Thymus (tissue), 11 donors: ENCODE data around the gene PTPRR. TPM values are rescaled to one million over a fixed set of nuclear protein-coding genes. Genes with fewer than 3 reads are reported as not detected.

Experiments
- DNase-seq, 9 donors: peaks; one replicate each; pipeline ENCODE4 v3.0.0-alpha.2; 2013; ENCODE audit warnings: low spot score in 9 of 9, low read depth in 6 of 9, missing footprints in 1 of 9
- H3K27ac ChIP-seq, 2 donors: one replicate each; pipeline ENCODE4 v1.5.1; 2013; ENCODE audit warnings: control low read depth in 1 of 2, low read depth in 1 of 2, low read length in 1 of 2, mild to moderate bottlenecking in 1 of 2, moderate library complexity in 1 of 2
- H3K27me3 ChIP-seq, 2 donors: one replicate each; pipeline ENCODE4 v1.5.1; 2013; ENCODE audit warnings: low read length in 1 of 2; ENCODE audit not compliant: control insufficient read depth in 2 of 2, insufficient read depth in 1 of 2
- H3K36me3 ChIP-seq, 2 donors: one replicate each; pipeline ENCODE4 v1.5.1; 2013; ENCODE audit warnings: low read length in 1 of 2, mild to moderate bottlenecking in 1 of 2, moderate library complexity in 1 of 2; ENCODE audit not compliant: control insufficient read depth in 2 of 2, insufficient read depth in 2 of 2
- H3K4me1 ChIP-seq, 2 donors: one replicate each; pipeline ENCODE4 v1.5.1; 2013; ENCODE audit warnings: low read length in 2 of 2; ENCODE audit not compliant: control insufficient read depth in 2 of 2, insufficient read depth in 2 of 2
- H3K4me3 ChIP-seq, 2 donors: one replicate each; pipeline ENCODE4 v1.5.1; 2013; ENCODE audit warnings: low read length in 2 of 2, control low read depth in 1 of 2, mild to moderate bottlenecking in 1 of 2
- H3K9me3 ChIP-seq, 2 donors: one replicate each; pipeline ENCODE4 v1.5.1; 2013; ENCODE audit warnings: low read length in 1 of 2, mild to moderate bottlenecking in 1 of 2; ENCODE audit not compliant: control insufficient read depth in 2 of 2, insufficient read depth in 1 of 2
- WGBS: extraction: QIAGEN DNeasy Blood & Tissue Kit; methylation state at CpG from one replicate; pipeline ENCODE4 v1.1.7; 2013; 5-methylcytosine and 5-hydroxymethylcytosine counted together
- polyA plus RNA-seq: library from polyadenylated mRNA; stranded (reverse); fragments of 200-250 nt; gene quantifications from one replicate; pipeline ENCODE4 v1.2.3, GENCODE V29; 2013
- total RNA-seq: library from RNA; stranded (reverse); fragments of 120-200 nt; gene quantifications from one replicate; pipeline ENCODE4 v1.2.4, GENCODE V29; 2013
- donor health status: healthy.

Gene PTPRR
- total and polyA plus RNA-seq, 2 donors = 0.21 to 0.38 TPM

DNA sequence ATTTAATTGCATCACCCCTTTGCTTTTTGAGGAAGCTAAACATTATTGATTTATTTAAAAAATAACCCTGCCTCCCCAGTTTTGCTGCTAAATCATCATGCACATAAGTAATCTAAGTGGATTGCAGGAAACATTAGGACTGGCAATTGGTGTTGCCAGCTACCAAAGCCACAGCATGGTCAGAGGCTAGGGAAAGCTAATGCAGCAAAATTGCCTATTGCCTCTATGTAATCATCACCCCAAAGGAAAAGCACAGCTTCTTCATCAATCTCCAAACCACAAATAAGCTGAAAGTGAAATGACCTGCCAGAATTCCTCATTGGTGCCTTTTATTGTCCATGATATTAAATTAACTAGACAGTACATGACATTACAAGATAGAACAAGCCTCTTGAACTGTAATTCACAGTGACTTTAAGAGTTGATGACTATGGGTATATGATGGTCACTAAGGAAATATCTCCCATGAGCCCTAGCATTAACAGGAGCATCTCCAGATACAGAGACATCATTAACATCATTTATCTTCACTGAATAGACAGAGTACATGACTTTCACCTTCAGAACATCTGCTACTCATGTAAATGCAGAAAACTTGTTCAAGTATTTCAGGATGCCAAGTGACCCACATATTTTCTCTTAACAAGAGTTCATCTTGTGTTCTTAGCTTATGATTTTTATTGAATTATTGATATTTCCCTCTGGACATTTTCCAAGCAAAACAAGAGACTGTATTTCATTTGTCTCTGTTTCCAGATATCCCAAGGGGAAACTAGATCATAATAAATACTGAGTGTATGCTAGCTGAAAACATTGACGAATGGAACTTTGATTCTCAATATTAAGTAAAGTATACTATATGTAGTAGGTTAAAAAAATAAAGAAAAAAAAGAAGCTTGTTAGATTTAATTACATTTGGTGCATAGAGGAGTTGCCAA, 29.4 kb downstream of the PTPRR start:
- WGBS = 89% methylated on average over 1 of the region's 1 CpG

DNA sequence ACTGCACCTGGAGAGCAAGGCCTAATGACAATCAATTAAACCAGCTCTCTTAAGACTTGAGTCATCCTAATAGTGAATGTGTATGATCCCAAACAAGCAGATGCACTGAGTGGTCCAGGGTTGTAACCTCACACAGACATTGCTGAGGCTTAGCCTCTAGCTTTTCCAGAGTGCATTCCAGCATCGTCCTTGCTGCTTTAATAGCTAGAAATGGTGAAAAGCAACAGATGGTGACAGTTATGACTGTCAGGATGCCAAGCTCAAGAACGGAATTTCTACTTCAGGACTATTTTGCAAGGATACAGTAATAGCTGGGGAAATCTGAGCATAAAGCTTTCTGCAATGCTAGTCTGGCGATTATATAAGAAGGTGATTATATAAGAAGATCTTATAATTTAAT, 34.6 kb downstream of the PTPRR start:
- H3K36me3 ChIP-seq = no peaks in the 10 kb centered on the region
- WGBS = 90% methylated on average over 3 of the region's 3 CpGs
- no peaks in the 10 kb centered on the region for H3K9me3 ChIP-seq
- no peaks in the 10 kb centered on the region for H3K4me1 ChIP-seq
- DNase-seq = no peak
- H3K27me3 ChIP-seq = no peaks in the 10 kb centered on the region
- H3K4me3 ChIP-seq = no peak overlapping the region
- no peak overlapping the region for H3K27ac ChIP-seq

More for the DNA sequence above, 29.4 kb downstream of the PTPRR start:
- no peaks in the 10 kb centered on the region for H3K27me3 ChIP-seq
- H3K4me3 ChIP-seq = no peak overlapping the region
- H3K4me1 ChIP-seq = no peaks in the 10 kb centered on the region
- H3K27ac ChIP-seq = no peak overlapping the region
- DNase-seq = no peak
- no peaks in the 10 kb centered on the region for H3K9me3 ChIP-seq
- no peaks in the 10 kb centered on the region for H3K36me3 ChIP-seq

GRCh38 chr12:70883855-70884254, 36.7 kb downstream of the PTPRR start:
- no peak for DNase-seq
- Histone ChIP-seq H3K4me3 (no peak overlapping the region), H3K27me3 (no peaks in the 10 kb centered on the region), H3K9me3 (no peaks in the 10 kb centered on the region), H3K4me1 (no peaks in the 10 kb centered on the region), H3K27ac (no peak overlapping the region), H3K36me3 (no peaks in the 10 kb centered on the region)
- WGBS = 43% methylated on average over 1 of the region's 1 CpG

DNA sequence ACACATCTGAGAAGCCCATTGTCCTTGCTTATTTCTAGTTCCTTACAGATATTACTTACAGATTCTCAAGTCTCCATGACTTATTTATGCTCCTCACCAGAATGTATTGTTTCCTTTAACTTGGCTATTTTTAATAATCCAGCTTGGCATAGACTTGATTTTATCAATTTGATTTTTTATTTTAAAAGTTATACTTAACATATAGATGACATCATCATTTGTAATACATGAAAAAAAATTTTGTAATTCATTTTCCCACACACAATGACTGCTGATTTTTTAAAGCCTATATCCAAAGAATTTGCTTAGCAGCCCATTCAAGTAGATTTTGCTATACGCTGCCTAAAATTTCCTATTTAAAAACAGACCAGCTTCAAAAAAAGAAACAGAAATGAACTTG, 39.8 kb downstream of the PTPRR start:
- Histone ChIP-seq H3K36me3 (no peaks in the 10 kb centered on the region), H3K27ac (no peak overlapping the region), H3K27me3 (no peaks in the 10 kb centered on the region), H3K4me1 (no peaks in the 10 kb centered on the region), H3K9me3 (no peaks in the 10 kb centered on the region), H3K4me3 (no peak overlapping the region)
- 99% methylated on average over 1 of the region's 1 CpG for WGBS
- no peak for DNase-seq

DNA sequence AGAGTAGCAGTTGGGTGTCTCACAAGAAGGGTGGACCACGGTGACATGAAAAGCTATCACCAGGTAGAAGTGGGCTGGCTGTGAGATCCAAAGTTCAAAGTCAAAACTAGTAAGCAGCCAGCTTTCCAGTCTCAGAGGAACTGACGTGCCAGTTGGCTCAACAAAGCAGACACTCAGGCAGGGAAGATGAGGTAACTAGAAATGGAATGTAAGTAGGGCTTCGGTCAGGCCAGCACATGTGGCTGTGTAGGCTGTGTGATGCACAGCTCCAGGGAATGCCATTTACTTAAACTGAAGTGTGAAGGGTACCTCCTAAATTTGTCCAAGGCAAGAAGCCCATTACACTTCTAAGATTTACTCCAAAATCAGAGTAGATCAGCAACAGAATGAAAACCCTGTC, 43.6 kb downstream of the PTPRR start:
- Histone ChIP-seq H3K36me3 (no peaks in the 10 kb centered on the region), H3K27ac (no peak overlapping the region), H3K4me3 (no peak overlapping the region), H3K4me1 (no peaks in the 10 kb centered on the region), H3K9me3 (no peaks in the 10 kb centered on the region), H3K27me3 (no peaks in the 10 kb centered on the region)
- 70% methylated on average over 3 of the region's 3 CpGs for WGBS
- DNase-seq = no peak

DNA sequence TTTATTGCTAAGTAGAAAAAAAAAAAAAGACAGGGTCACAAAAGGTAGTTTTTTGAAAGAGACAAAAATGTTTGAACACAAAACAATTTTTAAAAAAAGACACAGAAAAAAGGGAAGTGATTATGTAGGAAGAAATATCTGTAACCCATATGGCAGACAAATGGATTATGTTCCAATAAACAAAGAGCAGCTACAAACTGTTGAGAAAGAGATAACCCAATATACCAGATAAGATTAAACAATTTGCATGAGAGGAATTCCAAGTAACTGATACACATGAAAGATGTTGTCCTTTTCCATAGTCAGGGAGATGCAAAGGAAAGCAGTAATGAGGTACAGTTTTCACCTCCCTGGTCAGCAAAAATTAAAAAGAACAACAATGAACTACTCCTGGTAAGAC, 44.9 kb downstream of the PTPRR start:
- DNase-seq = no peak
- Histone ChIP-seq H3K9me3 (no peaks in the 10 kb centered on the region), H3K36me3 (no peaks in the 10 kb centered on the region), H3K27me3 (no peaks in the 10 kb centered on the region), H3K27ac (no peak overlapping the region), H3K4me3 (no peak overlapping the region), H3K4me1 (no peaks in the 10 kb centered on the region)

DNA sequence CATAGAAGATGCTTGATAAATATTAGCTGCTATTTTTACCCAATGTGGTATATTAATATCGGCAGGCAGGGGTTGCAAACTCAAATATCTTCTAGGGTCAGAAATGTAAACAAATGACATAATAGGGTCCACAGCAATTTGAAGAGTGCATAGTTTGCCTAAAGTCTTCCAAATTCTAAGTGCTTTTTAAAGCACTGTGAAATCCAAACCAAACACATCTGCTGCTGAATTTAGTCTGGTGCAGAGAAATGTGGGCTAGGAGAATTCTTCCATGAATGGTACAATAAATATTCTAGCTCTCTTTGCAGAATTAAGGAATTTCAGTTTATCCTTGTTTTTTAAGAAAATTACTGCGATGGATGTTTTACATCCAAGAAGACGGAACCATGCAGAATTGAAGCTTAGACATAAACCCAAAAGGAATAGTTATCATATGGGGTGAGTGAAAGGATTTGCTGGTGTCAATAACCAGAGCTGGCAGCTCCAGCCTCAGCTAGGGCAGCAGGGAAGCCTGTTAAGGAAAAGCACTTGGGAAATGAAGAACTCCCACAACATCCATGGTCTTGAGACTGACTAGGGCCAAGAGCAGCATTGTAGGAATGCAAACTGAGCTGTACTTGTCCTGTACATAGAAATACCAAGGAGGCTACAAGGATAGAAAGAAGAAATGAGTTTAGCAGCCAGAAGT, 65.5 kb downstream of the PTPRR start:
- no peak overlapping the region for H3K4me3 ChIP-seq
- no peak overlapping the region for H3K27ac ChIP-seq
- DNase-seq = no peak
- no peaks in the 10 kb centered on the region for H3K9me3 ChIP-seq
- no peaks in the 10 kb centered on the region for H3K4me1 ChIP-seq
- WGBS = 91% methylated on average over 3 of the region's 3 CpGs
- H3K36me3 ChIP-seq = no peaks in the 10 kb centered on the region
- H3K27me3 ChIP-seq = no peaks in the 10 kb centered on the region

GRCh38 chr12:70854138-70854537, 66.4 kb downstream of the PTPRR start:
- no peak overlapping the region for H3K27ac ChIP-seq
- H3K9me3 ChIP-seq = no peaks in the 10 kb centered on the region
- no peaks in the 10 kb centered on the region for H3K36me3 ChIP-seq
- WGBS = 84% methylated on average over 3 of the region's 3 CpGs
- H3K27me3 ChIP-seq = no peaks in the 10 kb centered on the region
- no peaks in the 10 kb centered on the region for H3K4me1 ChIP-seq
- no peak for DNase-seq
- no peak overlapping the region for H3K4me3 ChIP-seq

GRCh38 chr12:70853326-70853725, 67.2 kb downstream of the PTPRR start:
- Histone ChIP-seq H3K4me3 (no peak overlapping the region), H3K9me3 (no peaks in the 10 kb centered on the region), H3K27me3 (no peaks in the 10 kb centered on the region), H3K4me1 (no peaks in the 10 kb centered on the region), H3K36me3 (no peaks in the 10 kb centered on the region), H3K27ac (no peak overlapping the region)
- no peak for DNase-seq
- WGBS = 95% methylated on average over 3 of the region's 3 CpGs
